ENCODE results near the gene SLC5A10. TPM values are rescaled to one million over a fixed set of nuclear protein-coding genes. Genes with fewer than 3 reads are reported as not detected.

Gene SLC5A10
- total and polyA plus RNA-seq, 8 donors, result 0.60 to 1.0 (median 0.77) TPM; not detected in 2

GRCh38 chr17:19012171-19013080 is 60.5 kb downstream of the SLC5A10 start:
- Histone ChIP-seq H3K27ac (no peak overlapping the region), H3K9me3 (no peaks in the 10 kb centered on the region), H3K27me3 (no peaks in the 10 kb centered on the region), H3K4me3 (no peak overlapping the region), H3K4me1 (no peaks in the 10 kb centered on the region), H3K36me3 (no peaks in the 10 kb centered on the region)
- TF ChIP-seq CTCF (IDR thresholded peaks at IDR 0.05), result no peak
- ATAC-seq (no peak), DNase-seq (peak in 1 of 4 donors; percentile 67)
- intact Hi-C loops (cut with DNase I), result no loop called here

- DNase-seq (peak in 1 of 4 donors; percentile 50), ATAC-seq (no peak)
- no peak overlapping the region for H3K4me3 ChIP-seq
- H3K36me3 ChIP-seq, result no peaks in the 10 kb centered on the region
- TF ChIP-seq CTCF (IDR thresholded peaks at IDR 0.05), result no peak
- no peaks in the 10 kb centered on the region for H3K9me3 ChIP-seq
- intact Hi-C loops (cut with DNase I), result no loop called here
- H3K27me3 ChIP-seq, result no peaks in the 10 kb centered on the region
- H3K4me1 ChIP-seq, result no peaks in the 10 kb centered on the region
- H3K27ac ChIP-seq, result no peak overlapping the region
Measured at GRCh38 chr17:19013226-19013625, 61.3 kb downstream of the SLC5A10 start.

GRCh38 chr17:19013806-19014627 is 62.1 kb downstream of the SLC5A10 start:
- Histone ChIP-seq H3K4me1 (no peaks in the 10 kb centered on the region), H3K9me3 (no peaks in the 10 kb centered on the region), H3K27me3 (no peaks in the 10 kb centered on the region), H3K36me3 (no peaks in the 10 kb centered on the region), H3K4me3 (no peak overlapping the region), H3K27ac (no peak overlapping the region)
- DNase-seq (peak in 1 of 4 donors; percentile 31), ATAC-seq (no peak)
- intact Hi-C loops (cut with DNase I), result no loop called here
- TF ChIP-seq CTCF (IDR thresholded peaks at IDR 0.05), result no peak

GRCh38 chr17:19014628-19015215 is 62.8 kb downstream of the SLC5A10 start:
- Histone ChIP-seq H3K27me3 (no peaks in the 10 kb centered on the region), H3K36me3 (no peaks in the 10 kb centered on the region), H3K4me1 (no peaks in the 10 kb centered on the region), H3K9me3 (no peaks in the 10 kb centered on the region), H3K4me3 (no peak overlapping the region), H3K27ac (no peak overlapping the region)
- no peak for TF ChIP-seq CTCF (IDR thresholded peaks at IDR 0.05)
- ATAC-seq, result no peak
- DNase-seq, result peak in 1 of 4 donors; percentile 62
- intact Hi-C loops (cut with DNase I), result no loop called here

All from left lung (tissue), 10 donors.